GM12891 (cell line): ENCODE data around the gene KIF25.

Experiments
- DNase-seq: peaks from one replicate; pipeline ENCODE4 v3.0.0; 2011; ENCODE audit warnings: low spot score; ENCODE audit not compliant: insufficient read length
- FAIRE-seq: peaks from 2 replicates; lab custom pipeline; 2011; peaks lifted over from hg19 to GRCh38; lab: Jason Lieb, UNC
- PAX5 ChIP-seq: IDR thresholded peaks from 2 replicates; pipeline ENCODE4 v1.6.1; 2011; ENCODE audit warnings: low read length, moderate library complexity, mild to moderate bottlenecking; ENCODE audit not compliant: insufficient read depth, severe bottlenecking
- POLR2A ChIP-seq: IDR thresholded peaks from 2 replicates; pipeline ENCODE4 v1.6.1; 2011; ENCODE audit warnings: low read depth, low read length, control low read depth
- POLR2AphosphoS5 ChIP-seq: IDR thresholded peaks from 2 replicates; pipeline ENCODE4 v1.6.1; 2011; ENCODE audit warnings: low read depth, low read length, control low read depth
- POU2F2 ChIP-seq: IDR thresholded peaks from 2 replicates; pipeline ENCODE4 v1.6.1; 2011; ENCODE audit warnings: low read depth, mild to moderate bottlenecking, control low read depth, low read length, moderate library complexity
- SPI1 ChIP-seq: IDR thresholded peaks from 2 replicates; pipeline ENCODE4 v1.6.1; 2011; ENCODE audit warnings: low read depth, low read length, control low read depth
- TAF1 ChIP-seq: IDR thresholded peaks from 2 replicates; pipeline ENCODE4 v1.6.1; 2011; ENCODE audit warnings: low read depth, low read length, control low read depth

Gene KIF25

DNA sequence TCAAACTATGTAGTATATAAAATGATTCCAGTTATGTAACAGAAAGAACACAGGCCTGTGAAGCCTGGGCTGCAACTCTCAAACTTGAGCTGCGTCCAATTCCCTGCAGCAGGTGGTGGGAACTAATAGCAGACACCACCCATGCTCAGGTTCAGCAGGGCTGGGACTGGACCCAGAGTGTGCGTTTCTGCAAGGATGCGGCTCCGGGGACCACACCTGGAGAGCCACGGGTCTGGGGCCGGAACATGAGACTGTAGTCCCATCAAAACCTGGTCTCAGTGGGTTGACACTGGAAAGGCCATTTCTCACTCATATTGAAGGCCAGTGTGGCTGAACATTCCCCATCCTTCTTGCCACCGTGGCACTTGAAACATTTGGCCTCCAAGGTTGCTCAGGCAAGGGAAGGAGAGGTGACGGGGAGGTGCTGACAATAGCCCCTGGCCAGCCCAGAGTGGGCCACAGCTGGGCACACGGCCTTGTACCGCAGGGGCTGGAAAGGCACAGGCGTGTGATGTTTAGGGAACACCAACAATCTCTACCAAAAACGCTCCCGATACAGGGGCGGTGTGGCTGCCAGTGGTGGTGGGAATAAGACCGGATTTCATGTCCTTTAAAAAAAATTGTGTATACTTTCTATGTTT lies 43.5 kb downstream of the KIF25 start:
- TF ChIP-seq SPI1 (no peak), PAX5 (no peak), POU2F2 (no peak), POLR2AphosphoS5 (no peak), POLR2A (no peak), TAF1 (no peak)
- DNase-seq, result no peak
- no peak for FAIRE-seq

DNA sequence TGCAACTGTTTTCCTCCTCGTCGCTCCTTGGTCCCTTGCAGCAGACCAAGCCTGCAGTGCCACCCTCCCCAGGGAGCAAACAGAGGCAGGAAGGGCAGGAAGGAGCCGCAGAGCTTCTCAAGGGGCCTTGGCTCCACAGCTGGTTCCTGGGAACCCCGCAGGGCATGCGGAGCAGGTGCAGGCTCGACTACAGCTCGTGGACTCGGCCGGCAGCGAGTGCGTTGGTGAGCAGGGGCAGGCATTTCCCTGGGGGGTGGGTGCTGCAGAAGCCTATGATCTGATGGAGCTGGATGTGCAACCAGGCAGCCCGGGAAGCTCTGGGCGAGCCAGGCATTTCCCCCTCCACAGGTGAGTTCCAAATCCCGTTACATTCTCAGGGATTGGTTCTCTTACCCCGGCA lies 44.5 kb downstream of the KIF25 start:
- DNase-seq (no peak), FAIRE-seq (no peak)
- TF ChIP-seq POLR2A (no peak), POLR2AphosphoS5 (no peak), SPI1 (no peak), POU2F2 (no peak), TAF1 (no peak), PAX5 (no peak)

- FAIRE-seq (no peak), DNase-seq (no peak)
- TF ChIP-seq TAF1, result no peak
- no peak for TF ChIP-seq POLR2AphosphoS5
- TF ChIP-seq POLR2A, result no peak
- no peak for TF ChIP-seq PAX5
- no peak for TF ChIP-seq POU2F2
- TF ChIP-seq SPI1, result no peak
Measured at GRCh38 chr6:168042426-168043192, 45.1 kb downstream of the KIF25 start.

- TF ChIP-seq PAX5 (no peak), POU2F2 (no peak), POLR2AphosphoS5 (no peak), TAF1 (no peak), POLR2A (no peak), SPI1 (no peak)
- FAIRE-seq (no peak), DNase-seq (no peak)
Measured at GRCh38 chr6:168043193-168043847, 45.8 kb downstream of the KIF25 start.

DNA sequence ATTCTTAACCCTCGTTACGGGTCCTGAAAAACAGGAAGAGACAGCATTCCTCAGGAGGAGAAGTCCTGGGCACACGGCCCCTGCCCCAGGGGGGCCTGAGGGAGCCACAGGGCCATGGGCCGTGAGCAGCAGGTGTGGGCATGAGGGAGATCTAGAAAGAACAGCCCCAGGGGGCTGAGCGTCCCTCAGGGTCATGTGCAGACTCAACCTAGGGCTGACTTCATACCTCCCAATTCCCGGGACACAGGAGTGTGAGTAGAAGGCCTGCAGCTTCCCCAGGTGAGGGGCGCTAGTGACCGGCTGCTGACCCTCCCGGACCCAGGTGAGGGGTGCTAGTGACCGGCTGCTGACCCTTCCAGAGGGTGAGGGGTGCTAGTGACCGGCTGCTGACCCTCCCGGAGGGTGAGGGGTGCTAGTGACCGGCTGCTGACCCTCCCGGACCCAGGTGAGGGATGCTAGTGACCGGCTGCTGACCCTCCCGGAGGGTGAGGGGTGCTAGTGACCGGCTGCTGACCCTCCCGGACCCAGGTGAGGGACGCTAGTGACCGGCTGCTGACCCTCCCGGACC lies 46.5 kb downstream of the KIF25 start:
- FAIRE-seq, result no peak
- TF ChIP-seq PAX5 (no peak), POLR2AphosphoS5 (no peak), POLR2A (no peak), POU2F2 (no peak), TAF1 (no peak), SPI1 (no peak)
- DNase-seq, result no peak

DNA sequence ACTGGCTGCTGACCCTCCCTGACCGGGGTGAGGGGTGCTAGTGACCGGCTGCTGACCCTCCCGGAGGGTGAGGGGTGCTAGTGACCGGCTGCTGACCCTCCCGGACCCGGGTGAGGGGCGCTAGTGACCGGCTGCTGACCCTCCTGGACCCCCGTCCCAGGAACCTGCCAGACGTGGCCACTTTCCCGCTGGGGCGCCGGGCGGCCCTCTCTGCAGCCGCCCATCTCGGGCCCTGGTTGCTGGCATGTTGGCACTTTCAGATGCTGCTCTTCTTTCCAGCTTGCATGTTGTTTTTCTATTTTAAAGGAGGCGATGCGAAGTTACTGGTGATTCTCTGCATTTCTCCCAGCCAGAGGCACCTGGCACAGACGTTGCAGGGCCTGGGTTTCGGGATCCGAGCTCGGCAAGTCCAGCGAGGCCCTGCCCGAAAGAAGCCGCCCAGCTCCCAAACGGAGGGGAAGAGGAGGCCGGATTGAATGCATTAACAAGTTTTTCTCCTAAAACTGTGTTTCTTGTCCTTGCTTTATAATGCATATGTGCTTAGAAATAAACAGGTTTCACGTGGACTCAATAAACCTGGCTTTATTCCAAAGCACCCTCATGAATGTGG lies 47.2 kb downstream of the KIF25 start:
- DNase-seq (no peak), FAIRE-seq (no peak)
- no peak for TF ChIP-seq POU2F2
- TF ChIP-seq POLR2AphosphoS5, result no peak
- TF ChIP-seq PAX5, result no peak
- TF ChIP-seq POLR2A, result no peak
- no peak for TF ChIP-seq SPI1
- TF ChIP-seq TAF1, result no peak

- TF ChIP-seq POU2F2 (no peak), POLR2AphosphoS5 (no peak), PAX5 (no peak), SPI1 (no peak), POLR2A (no peak), TAF1 (no peak)
- no peak for DNase-seq
- FAIRE-seq, result no peak
Measured at GRCh38 chr6:168045141-168045691, 47.7 kb downstream of the KIF25 start.

- DNase-seq (no peak), FAIRE-seq (no peak)
- no peak for TF ChIP-seq SPI1
- TF ChIP-seq POLR2AphosphoS5, result no peak
- TF ChIP-seq POU2F2, result no peak
- TF ChIP-seq TAF1, result no peak
- no peak for TF ChIP-seq PAX5
- no peak for TF ChIP-seq POLR2A
Measured at GRCh38 chr6:168045706-168046620, 48.5 kb downstream of the KIF25 start.

DNA sequence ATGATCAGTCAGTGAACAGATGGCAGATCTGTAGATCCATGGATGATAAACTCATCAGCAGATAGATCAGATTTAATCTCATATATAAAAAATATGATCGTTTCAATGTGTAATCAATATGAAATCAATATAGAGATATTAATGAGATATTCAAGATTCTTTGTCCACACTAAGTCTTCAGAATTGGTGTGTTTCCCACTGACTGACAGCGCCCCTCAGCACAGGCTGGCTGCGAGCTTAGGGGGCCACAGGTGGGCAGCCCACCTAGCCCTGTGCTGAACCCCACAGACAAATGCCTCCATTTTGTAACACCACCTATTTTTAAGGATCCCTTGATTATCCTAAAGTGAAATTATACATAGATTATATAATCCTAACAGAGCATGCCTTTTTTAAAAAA lies 49.2 kb downstream of the KIF25 start:
- TF ChIP-seq POLR2A, result no peak
- no peak for TF ChIP-seq POLR2AphosphoS5
- TF ChIP-seq PAX5, result no peak
- no peak for TF ChIP-seq POU2F2
- no peak for TF ChIP-seq TAF1
- TF ChIP-seq SPI1, result no peak
- no peak for FAIRE-seq
- DNase-seq, result no peak
